HG03439 (cell line): Measurements from ENCODE around the gene ROBO1.

ENCODE experiments used
- ATAC-seq: cut with Tn5 transposase; IDR thresholded peaks from one replicate; pipeline ENCODE4 v1.9.1; 2021; ENCODE audit warnings: mild to moderate bottlenecking, moderate library complexity; ENCODE audit not compliant: unreplicated experiment

Gene ROBO1

GRCh38 chr3:78860567-78860966 lies 907.2 kb downstream of the ROBO1 start:
- no peak for ATAC-seq

DNA sequence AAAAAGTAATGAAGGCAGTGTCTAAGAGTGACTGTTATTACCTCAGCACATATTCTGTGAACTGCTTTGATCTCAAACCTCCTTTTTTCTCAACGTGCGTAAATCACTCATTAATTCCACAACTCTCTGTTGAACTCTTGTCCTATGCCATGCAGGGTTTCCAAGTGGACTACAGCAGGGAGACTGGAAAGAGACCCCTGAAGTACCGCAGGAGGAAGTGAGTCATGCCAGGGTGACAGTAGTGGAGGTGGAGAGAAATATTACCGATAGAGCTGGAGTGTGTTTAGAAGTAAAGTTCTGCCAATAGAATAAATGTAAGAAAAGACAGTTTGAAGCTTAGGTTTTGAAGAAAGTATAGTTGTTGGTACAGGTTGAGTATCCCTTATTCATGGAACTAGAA lies 908.9 kb downstream of the ROBO1 start:
- ATAC-seq, result no peak

GRCh38 chr3:78858174-78858573 lies 909.6 kb downstream of the ROBO1 start:
- ATAC-seq, result no peak

- ATAC-seq, result no peak
Measured at GRCh38 chr3:78857494-78858111, 910.2 kb downstream of the ROBO1 start.

DNA sequence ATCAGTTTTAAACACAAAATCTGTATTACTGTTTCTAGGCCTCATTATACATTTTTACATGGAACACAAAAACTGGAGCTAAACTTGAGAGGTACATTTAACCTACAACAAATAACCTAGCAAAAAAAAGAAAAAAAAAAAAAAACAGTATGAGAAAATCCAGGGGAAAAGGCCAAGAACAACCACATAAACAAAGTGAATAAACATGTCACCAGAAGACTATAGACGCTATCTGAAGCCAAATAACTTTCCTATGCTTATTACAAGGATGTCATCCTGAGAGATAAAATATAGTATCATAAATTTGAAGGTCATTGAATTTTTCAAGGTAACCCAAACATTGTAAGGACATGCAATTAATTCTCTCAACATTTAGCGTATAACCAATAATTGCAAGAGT lies 911.6 kb downstream of the ROBO1 start:
- no peak for ATAC-seq

- ATAC-seq, result no peak
Measured at GRCh38 chr3:78855190-78855589, 912.6 kb downstream of the ROBO1 start.

GRCh38 chr3:78848392-78849288 lies 919.2 kb downstream of the ROBO1 start:
- no peak for ATAC-seq

DNA sequence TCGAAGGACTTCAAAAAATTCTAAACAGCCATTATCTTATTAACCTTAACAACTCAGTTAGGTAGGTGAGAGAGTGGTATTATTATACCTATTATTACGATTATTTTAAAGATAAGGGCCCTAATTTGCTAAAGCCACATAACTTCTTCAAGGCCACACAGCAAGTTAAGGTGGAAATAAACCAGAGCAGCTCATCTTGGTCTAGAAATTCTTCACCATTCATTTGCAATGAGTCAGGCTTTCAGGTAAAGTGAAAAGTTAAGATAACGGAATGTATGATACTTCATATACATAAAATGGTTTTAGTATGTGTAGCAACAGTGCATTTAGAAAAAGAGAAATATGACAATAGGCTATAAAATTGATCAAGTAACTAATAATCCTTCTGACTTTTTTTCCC lies 920.2 kb downstream of the ROBO1 start:
- ATAC-seq, result no peak

DNA sequence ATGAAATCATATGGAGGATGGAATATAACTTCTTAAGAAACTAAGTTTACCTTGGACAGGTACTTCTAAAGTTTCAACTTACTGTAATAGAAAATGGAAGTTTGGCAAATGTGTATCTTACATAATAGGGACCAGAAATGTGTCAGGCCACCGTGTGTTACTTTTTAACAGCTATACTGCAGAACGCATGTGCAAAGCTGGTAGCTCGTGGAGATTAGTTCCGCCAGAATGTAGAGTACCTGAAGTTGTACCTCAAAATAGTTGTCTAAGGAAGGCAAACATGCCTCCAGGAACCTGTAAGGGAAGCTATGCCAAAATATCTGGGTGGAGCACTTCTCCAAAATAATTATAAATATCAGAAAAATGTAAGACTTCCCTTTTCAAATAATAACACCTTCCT lies 920.6 kb downstream of the ROBO1 start:
- no peak for ATAC-seq

GRCh38 chr3:78846718-78847117 lies 921.1 kb downstream of the ROBO1 start:
- no peak for ATAC-seq

GRCh38 chr3:78845605-78846004 lies 922.2 kb downstream of the ROBO1 start:
- no peak for ATAC-seq

GRCh38 chr3:78844307-78844706 lies 923.5 kb downstream of the ROBO1 start:
- ATAC-seq, result no peak

DNA sequence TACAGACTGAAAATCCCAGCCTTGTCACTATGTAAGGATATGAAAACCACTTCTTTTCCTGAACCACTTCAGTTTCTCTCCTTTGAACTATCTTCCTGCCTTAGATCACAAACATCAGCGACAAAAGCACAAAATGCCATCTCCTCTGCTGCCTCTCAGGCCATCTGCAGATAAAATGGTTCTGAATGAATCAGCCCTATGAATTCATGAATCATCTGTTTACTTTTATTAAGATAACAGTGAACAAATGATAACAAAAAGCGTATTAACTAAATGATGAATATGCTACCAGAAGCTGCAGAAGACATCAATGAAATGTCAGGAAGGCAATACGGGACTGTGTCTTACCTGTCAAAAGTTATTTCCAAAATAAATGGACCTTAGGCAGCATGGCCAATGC lies 928.1 kb downstream of the ROBO1 start:
- ATAC-seq, result no peak

DNA sequence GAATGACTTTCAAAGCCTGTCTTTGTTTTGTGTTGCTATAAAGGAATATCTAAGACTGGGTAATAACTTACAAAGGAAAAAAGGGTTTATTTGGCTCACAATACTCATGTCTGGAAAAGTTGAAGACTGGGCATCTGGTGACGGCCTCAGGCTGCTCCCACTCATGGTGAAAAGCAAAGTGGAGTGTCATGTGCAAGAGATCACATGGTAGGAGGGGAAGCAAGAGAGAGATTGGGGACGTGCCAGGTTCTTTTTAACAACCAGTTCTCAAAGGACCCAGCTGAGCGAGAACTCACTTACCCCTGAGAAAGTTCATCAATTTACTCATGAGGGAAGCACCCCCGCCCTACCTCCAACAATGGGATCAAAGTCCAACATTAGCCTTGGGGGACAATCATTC lies 929.4 kb downstream of the ROBO1 start:
- ATAC-seq, result no peak

DNA sequence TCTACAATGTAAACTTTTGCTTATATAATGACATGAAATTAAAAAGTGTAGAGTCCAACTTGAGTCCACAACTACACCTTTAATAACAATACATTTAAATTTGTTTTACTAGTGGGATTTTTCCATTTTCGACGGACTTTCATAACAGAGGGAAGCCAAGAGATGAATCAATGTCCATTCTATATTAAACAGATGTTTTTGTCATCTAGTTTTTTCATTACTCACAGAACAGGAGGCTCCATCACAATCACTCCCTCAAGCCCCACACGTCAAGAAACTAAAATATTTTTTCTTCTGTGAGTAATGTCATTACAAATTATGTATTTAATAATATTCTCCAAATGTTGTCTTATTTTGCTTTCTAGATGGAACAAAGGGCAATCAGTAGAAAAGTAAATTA lies 932.9 kb downstream of the ROBO1 start:
- no peak for ATAC-seq

DNA sequence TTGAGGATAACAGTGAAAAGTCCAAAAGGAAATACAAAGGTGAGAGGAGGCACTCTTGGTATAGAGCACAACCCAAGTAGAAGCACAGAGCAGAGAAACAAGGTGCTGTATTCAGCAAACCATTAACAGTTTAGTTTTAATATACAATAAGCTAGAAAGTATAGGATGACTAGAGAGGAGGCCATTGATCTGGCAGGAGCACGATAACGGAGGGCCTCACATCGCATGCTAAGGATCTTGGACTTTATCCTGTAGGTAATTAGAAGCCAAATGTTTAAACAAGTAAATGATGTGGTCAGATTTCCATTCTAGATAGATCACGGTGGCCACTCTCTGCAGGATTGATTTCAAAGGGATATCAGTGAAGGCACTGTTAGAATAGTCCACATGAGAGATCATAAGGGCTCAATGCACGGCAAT lies 935.0 kb downstream of the ROBO1 start:
- ATAC-seq, result no peak

- ATAC-seq, result no peak
Measured at GRCh38 chr3:78831446-78831972, 936.3 kb downstream of the ROBO1 start.

DNA sequence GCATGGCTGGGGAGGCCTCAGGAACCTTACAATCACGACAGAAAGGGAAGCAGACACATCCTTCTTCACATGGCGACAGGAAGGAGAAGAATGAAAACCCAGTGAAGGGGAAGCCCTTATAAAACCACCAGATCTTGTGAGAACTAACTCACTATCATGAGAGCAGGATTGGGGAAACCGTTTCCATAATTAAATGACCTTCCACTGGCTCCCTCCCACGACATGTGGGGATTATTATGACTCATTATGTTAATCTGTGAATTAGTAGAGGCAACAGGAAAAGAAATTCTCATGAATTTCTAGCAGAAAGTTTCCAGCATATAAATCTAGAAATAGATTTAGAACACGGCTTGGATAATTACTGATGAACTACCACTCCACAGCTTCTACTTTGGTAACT lies 937.3 kb downstream of the ROBO1 start:
- ATAC-seq, result no peak

DNA sequence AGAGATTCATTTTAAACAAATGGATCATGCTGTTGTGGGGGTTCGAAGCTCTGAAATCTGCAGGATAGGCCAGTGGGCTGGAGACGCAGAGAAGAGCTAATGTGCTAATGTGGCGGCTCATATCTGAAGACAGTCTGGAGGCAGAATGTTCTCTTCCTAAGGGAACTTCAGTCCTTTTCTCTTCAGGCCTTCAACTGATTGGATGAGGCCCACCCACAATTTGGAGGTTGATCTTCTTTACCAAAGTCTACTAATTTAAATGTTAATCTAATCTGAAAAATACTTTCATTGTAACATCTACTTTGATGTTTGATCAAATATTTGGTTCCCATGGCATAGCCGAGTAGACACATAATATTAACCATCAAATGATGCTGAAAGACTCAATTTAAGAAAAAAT lies 940.2 kb downstream of the ROBO1 start:
- no peak for ATAC-seq

- no peak for ATAC-seq
Measured at GRCh38 chr3:78825858-78826215, 942.0 kb downstream of the ROBO1 start.

GRCh38 chr3:78825118-78825857 lies 942.5 kb downstream of the ROBO1 start:
- ATAC-seq, result no peak

DNA sequence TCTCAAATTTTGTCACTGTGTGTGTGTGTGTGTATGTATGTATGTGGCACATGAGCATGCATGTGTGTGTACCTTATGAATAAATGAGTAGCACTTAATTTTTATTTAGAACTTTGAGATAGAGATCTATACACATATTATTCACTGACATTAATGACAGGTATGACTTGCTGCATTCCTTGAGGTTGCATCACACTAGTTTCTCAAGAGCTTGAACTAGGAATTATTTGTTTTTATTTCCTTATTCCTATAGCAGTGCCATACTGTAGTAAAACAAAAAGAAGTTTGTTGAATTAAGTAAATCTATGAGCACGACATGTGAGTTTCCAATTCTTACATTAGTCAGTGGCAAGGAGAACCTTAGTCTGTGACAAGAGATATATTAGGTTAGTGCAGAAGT lies 943.9 kb downstream of the ROBO1 start:
- no peak for ATAC-seq
